IPS-NIHi11 (cell line): Measurements from ENCODE around the gene SPRED2.

Source experiments
- DNase-seq: peaks from one replicate; pipeline ENCODE4 v3.0.0; 2012; ENCODE audit warnings: mixed read lengths, low spot score

Gene SPRED2

GRCh38 chr2:65413106-65413505, 19.3 kb downstream of the SPRED2 start:
- DNase-seq, result no peak

GRCh38 chr2:65411056-65411795, 21.2 kb downstream of the SPRED2 start:
- no peak for DNase-seq

GRCh38 chr2:65409045-65409444, 23.4 kb downstream of the SPRED2 start:
- no peak for DNase-seq

GRCh38 chr2:65407240-65407639, 25.2 kb downstream of the SPRED2 start:
- DNase-seq, result no peak

- DNase-seq, result no peak
Measured at GRCh38 chr2:65404988-65405697, 27.3 kb downstream of the SPRED2 start.

- no peak for DNase-seq
Measured at GRCh38 chr2:65403529-65403915, 28.9 kb downstream of the SPRED2 start.

- no peak for DNase-seq
Measured at GRCh38 chr2:65402780-65403528, 29.4 kb downstream of the SPRED2 start.

GRCh38 chr2:65402323-65402722, 30.1 kb downstream of the SPRED2 start:
- DNase-seq, result no peak

- DNase-seq, result no peak
Measured at GRCh38 chr2:65397122-65397521, 35.3 kb downstream of the SPRED2 start.

- no peak for DNase-seq
Measured at GRCh38 chr2:65396348-65397026, 35.9 kb downstream of the SPRED2 start.

- no peak for DNase-seq
Measured at GRCh38 chr2:65395621-65396347, 36.6 kb downstream of the SPRED2 start.

GRCh38 chr2:65393743-65394422, 38.5 kb downstream of the SPRED2 start:
- DNase-seq, result no peak

GRCh38 chr2:65393046-65393445, 39.4 kb downstream of the SPRED2 start:
- no peak for DNase-seq

- DNase-seq, result no peak
Measured at GRCh38 chr2:65392609-65393008, 39.8 kb downstream of the SPRED2 start.

- no peak for DNase-seq
Measured at GRCh38 chr2:65390134-65390533, 42.3 kb downstream of the SPRED2 start.

GRCh38 chr2:65389476-65389875, 42.9 kb downstream of the SPRED2 start:
- DNase-seq, result no peak

GRCh38 chr2:65388596-65389390, 43.6 kb downstream of the SPRED2 start:
- no peak for DNase-seq

GRCh38 chr2:65388051-65388531, 44.3 kb downstream of the SPRED2 start:
- no peak for DNase-seq

- no peak for DNase-seq
Measured at GRCh38 chr2:65386989-65387388, 45.4 kb downstream of the SPRED2 start.

GRCh38 chr2:65386344-65386743, 46.1 kb downstream of the SPRED2 start:
- DNase-seq, result no peak
